ENCODE measurements around the gene MYH13. TPM values are rescaled to one million over a fixed set of nuclear protein-coding genes. Genes with fewer than 3 reads are reported as not detected.

The MYH13 gene
- total RNA-seq, 2 experiments from 2014 or later: not detected

DNA sequence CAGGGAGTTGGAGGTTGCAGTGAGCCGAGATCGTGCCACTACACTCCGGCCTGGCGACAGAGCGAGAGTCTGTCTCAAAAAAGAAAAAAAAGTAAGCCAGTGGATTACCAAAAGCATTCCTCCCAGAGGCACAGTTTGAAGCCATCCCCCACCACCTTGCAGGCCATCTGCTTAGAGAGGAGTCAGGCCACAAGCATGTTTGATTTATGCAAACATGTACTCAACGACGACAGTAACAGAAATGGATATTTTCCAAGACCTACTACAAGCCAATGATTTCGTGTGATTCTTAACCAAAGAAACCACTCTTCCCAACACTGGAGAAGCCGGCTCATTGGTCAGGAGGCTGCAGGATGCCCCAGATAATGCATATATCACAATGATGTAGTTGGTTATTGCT lies 34.8 kb downstream of the MYH13 start:
- H3K9me3 ChIP-seq (ENCODE audit: control insufficient read depth in 1 of 2, insufficient read depth in 1 of 2, low read length in 2 of 2): peaks cover 0 to 10% of the 10 kb centered on the region in 2 experiments
- Mint-ChIP-seq H3K4me3 (no peak overlapping the region), H3K27ac (no peak overlapping the region), H3K27me3 (no peaks in the 10 kb centered on the region), H3K4me1 (ENCODE audit: low read depth) (no peaks in the 10 kb centered on the region), H3K36me3 (ENCODE audit: low read depth) (no peaks in the 10 kb centered on the region), H3K9me3 (no peaks in the 10 kb centered on the region)
- H3K4me3 ChIP-seq (ENCODE audit: low read length): no peak overlapping the region
- intact Hi-C loops (cut with DNase I, micrococcal nuclease): no loop called here
- ChIA-PET CTCF (no interaction called here), POLR2A (no interaction called here)
- H3K27me3 ChIP-seq (ENCODE audit: control insufficient read depth in 1 of 2, insufficient read depth in 2 of 2, low read length in 2 of 2): no peaks in the 10 kb centered on the region
- ATAC-seq (ENCODE audit: poor library complexity) (no peak), DNase-seq (no peak)
- TF ChIP-seq, protein P1, sequence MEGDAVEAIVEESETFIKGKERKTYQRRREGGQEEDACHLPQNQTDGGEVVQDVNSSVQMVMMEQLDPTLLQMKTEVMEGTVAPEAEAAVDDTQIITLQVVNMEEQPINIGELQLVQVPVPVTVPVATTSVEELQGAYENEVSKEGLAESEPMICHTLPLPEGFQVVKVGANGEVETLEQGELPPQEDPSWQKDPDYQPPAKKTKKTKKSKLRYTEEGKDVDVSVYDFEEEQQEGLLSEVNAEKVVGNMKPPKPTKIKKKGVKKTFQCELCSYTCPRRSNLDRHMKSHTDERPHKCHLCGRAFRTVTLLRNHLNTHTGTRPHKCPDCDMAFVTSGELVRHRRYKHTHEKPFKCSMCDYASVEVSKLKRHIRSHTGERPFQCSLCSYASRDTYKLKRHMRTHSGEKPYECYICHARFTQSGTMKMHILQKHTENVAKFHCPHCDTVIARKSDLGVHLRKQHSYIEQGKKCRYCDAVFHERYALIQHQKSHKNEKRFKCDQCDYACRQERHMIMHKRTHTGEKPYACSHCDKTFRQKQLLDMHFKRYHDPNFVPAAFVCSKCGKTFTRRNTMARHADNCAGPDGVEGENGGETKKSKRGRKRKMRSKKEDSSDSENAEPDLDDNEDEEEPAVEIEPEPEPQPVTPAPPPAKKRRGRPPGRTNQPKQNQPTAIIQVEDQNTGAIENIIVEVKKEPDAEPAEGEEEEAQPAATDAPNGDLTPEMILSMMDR (IDR thresholded peaks at IDR 0.05): no peak
- no peak overlapping the region for H3K27ac ChIP-seq (ENCODE audit: low read depth in 1 of 2, low read length in 2 of 2)
- no peaks in the 10 kb centered on the region for H3K4me1 ChIP-seq (ENCODE audit: insufficient read depth, low read length)
- H3K36me3 ChIP-seq (ENCODE audit: insufficient read depth, low read length): no peaks in the 10 kb centered on the region

DNA sequence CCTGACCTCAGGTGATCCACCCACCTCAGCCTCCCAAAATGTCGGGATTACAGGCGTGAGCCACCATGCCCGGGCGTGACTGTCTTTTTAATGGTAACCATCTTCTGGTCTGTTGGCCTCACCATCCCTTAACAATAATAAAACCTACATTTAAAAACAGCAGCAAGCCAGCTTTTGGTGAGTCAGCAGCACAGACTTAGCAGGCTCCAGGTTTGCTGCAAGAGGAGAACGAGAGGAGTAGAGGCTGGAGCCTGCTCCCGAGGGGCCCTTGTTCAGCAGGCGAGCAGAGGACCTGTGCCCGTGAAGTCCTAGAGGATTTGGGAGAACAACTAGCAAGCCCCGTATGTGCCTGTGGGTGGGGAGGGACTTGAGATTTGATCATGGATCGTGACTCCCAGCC lies 35.7 kb downstream of the MYH13 start:
- TF ChIP-seq, protein P1 (IDR thresholded peaks at IDR 0.05): no peak
- H3K4me1 Mint-ChIP-seq (ENCODE audit: low read depth): no peaks in the 10 kb centered on the region
- ATAC-seq (ENCODE audit: poor library complexity): no peak
- Histone ChIP-seq H3K27ac (ENCODE audit: low read depth in 1 of 2, low read length in 2 of 2) (no peak overlapping the region), H3K4me3 (ENCODE audit: low read length) (no peak overlapping the region), H3K27me3 (ENCODE audit: control insufficient read depth in 1 of 2, insufficient read depth in 2 of 2, low read length in 2 of 2) (no peaks in the 10 kb centered on the region), H3K4me1 (ENCODE audit: insufficient read depth, low read length) (no peaks in the 10 kb centered on the region), H3K36me3 (ENCODE audit: insufficient read depth, low read length) (no peaks in the 10 kb centered on the region), H3K9me3 (ENCODE audit: control insufficient read depth in 1 of 2, insufficient read depth in 1 of 2, low read length in 2 of 2) (peaks cover 0 to 12% of the 10 kb centered on the region in 2 experiments)
- no peak overlapping the region for H3K27ac Mint-ChIP-seq
- ChIA-PET CTCF (no interaction called here), POLR2A (no interaction called here)
- no peaks in the 10 kb centered on the region for H3K27me3 Mint-ChIP-seq
- intact Hi-C loops (cut with DNase I, micrococcal nuclease): no loop called here
- no peaks in the 10 kb centered on the region for H3K36me3 Mint-ChIP-seq (ENCODE audit: low read depth)
- H3K4me3 Mint-ChIP-seq: no peak overlapping the region
- no peaks in the 10 kb centered on the region for H3K9me3 Mint-ChIP-seq
- no peak for DNase-seq

DNA sequence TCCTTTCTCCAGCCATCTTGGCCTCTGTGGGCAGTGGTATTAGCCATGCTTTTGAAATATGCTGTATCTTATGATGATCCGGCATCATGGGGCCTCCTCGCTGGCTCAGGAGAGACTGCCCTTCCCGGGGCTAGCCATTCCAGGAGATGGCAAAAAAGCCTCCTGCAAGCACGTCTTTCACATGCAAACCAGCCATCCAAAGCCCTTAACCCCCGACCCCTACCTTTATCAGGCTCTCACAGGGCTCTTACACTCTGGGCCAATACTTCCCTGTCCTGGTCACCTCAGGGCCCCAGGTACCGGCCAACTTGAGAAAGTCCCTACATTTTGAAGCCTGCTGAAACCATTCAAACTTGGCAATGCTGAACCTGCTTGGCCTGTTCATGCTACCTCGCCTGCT lies 36.4 kb downstream of the MYH13 start:
- DNase-seq: no peak
- TF ChIP-seq, protein P1 (IDR thresholded peaks at IDR 0.05): no peak
- Histone ChIP-seq H3K4me3 (ENCODE audit: low read length) (no peak overlapping the region), H3K36me3 (ENCODE audit: insufficient read depth, low read length) (no peaks in the 10 kb centered on the region), H3K4me1 (ENCODE audit: insufficient read depth, low read length) (no peaks in the 10 kb centered on the region), H3K27ac (ENCODE audit: low read depth in 1 of 2, low read length in 2 of 2) (no peak overlapping the region), H3K27me3 (ENCODE audit: control insufficient read depth in 1 of 2, insufficient read depth in 2 of 2, low read length in 2 of 2) (no peaks in the 10 kb centered on the region), H3K9me3 (ENCODE audit: control insufficient read depth in 1 of 2, insufficient read depth in 1 of 2, low read length in 2 of 2) (peaks cover 0 to 12% of the 10 kb centered on the region in 2 experiments)
- ATAC-seq (ENCODE audit: poor library complexity): no peak
- H3K4me1 Mint-ChIP-seq (ENCODE audit: low read depth): no peaks in the 10 kb centered on the region
- intact Hi-C loops (cut with DNase I, micrococcal nuclease): no loop called here
- ChIA-PET POLR2A (no interaction called here), CTCF (no interaction called here)
- no peak overlapping the region for H3K4me3 Mint-ChIP-seq
- H3K27me3 Mint-ChIP-seq: no peaks in the 10 kb centered on the region
- no peak overlapping the region for H3K27ac Mint-ChIP-seq
- H3K9me3 Mint-ChIP-seq: no peaks in the 10 kb centered on the region
- no peaks in the 10 kb centered on the region for H3K36me3 Mint-ChIP-seq (ENCODE audit: low read depth)

All from CD4-positive, alpha-beta T cell (primary cell).